Activated CD8-positive, alpha-beta memory T cell treated with anti-CD3 and anti-CD28 coated beads, Interleukin-2, amount 10 ng/mL, durations not matched to agents 7 days and 5 days (primary cell): Measurements from ENCODE around the gene CIAO2B. TPM values are rescaled to one million over a fixed set of nuclear protein-coding genes. Genes with fewer than 3 reads are reported as not detected.

Experiments used
- ATAC-seq: fragments of 150-1000 bp; cut with Tn5 transposase; one replicate; pipeline ENCODE4 v1.10.0; 2021; ENCODE audit warnings: moderate library complexity
- CTCF ChIA-PET: fragments of 350-600 bp; sonication (Branson Sonifier 250); formaldehyde crosslinking; loops from one replicate; lab custom pipeline; 2021; ENCODE audit warnings: antibody characterized with exemption; lab: Charles Lee
- DNase-seq: peaks from one replicate; pipeline ENCODE4 v3.0.0-alpha.2; 2020
- H3K27ac Mint-ChIP-seq: one replicate; pipeline ENCODE4 v1.8.0; 2021; ENCODE audit warnings: mild to moderate bottlenecking, mixed read lengths
- H3K27me3 Mint-ChIP-seq: one replicate; pipeline ENCODE4 v1.8.0; 2021; ENCODE audit warnings: mixed read lengths
- H3K36me3 Mint-ChIP-seq: one replicate; pipeline ENCODE4 v1.8.0; 2021; ENCODE audit warnings: mild to moderate bottlenecking, mixed read lengths
- H3K4me1 Mint-ChIP-seq: one replicate; pipeline ENCODE4 v1.8.0; 2021; ENCODE audit warnings: mixed read lengths
- H3K4me3 Mint-ChIP-seq: one replicate; pipeline ENCODE4 v1.8.0; 2021; ENCODE audit warnings: mild to moderate bottlenecking, moderate library complexity, mixed read lengths
- H3K9me3 Mint-ChIP-seq: one replicate; pipeline ENCODE4 v1.8.0; 2022; ENCODE audit warnings: low read depth, mixed read lengths
- total RNA-seq, 2 experiments: library from RNA; stranded (reverse); gene quantifications; one replicate each; pipeline ENCODE4 v1.2.3, GENCODE V29; 2021

Gene CIAO2B
- total RNA-seq, 2 experiments from 2014 or later = 124 to 131 TPM

- H3K36me3 Mint-ChIP-seq = no peaks in the 10 kb centered on the region
- H3K4me1 Mint-ChIP-seq = peaks cover 10% of the 10 kb centered on the region
- DNase-seq (no peak), ATAC-seq (no peak)
- no peak overlapping the region for H3K27ac Mint-ChIP-seq
- CTCF ChIA-PET = interaction anchor here (1.0 to 12.2 kb wide), 4 partner anchors 28 to 91 kb away, joined by 3 to 140 read pairs (median 6); partner anchors contain the start of gene NAE1
- H3K27me3 Mint-ChIP-seq = peaks cover 46% of the 10 kb centered on the region
- H3K4me3 Mint-ChIP-seq = no peak overlapping the region
- no peaks in the 10 kb centered on the region for H3K9me3 Mint-ChIP-seq
Observed at GRCh38 chr16:66920924-66921680, 13.1 kb downstream of the CIAO2B start.

- Mint-ChIP-seq H3K4me1 (peaks cover 3% of the 10 kb centered on the region), H3K27me3 (peaks cover 40% of the 10 kb centered on the region), H3K36me3 (no peaks in the 10 kb centered on the region), H3K9me3 (no peaks in the 10 kb centered on the region), H3K4me3 (no peak overlapping the region), H3K27ac (no peak overlapping the region)
- no peak for DNase-seq
- CTCF ChIA-PET = interaction anchor here (2.8 to 12.2 kb wide), 3 partner anchors 8 to 52 kb away, joined by 10 to 140 read pairs (median 15); no protein-coding TSS in a partner anchor
- ATAC-seq = no peak
Observed at GRCh38 chr16:66920299-66920590, 14.0 kb downstream of the CIAO2B start.

- H3K9me3 Mint-ChIP-seq = no peaks in the 10 kb centered on the region
- CTCF ChIA-PET = interaction anchor here (2.8 to 12.2 kb wide), 3 partner anchors 9 to 51 kb away, joined by 10 to 140 read pairs (median 15); no protein-coding TSS in a partner anchor
- peaks cover 2% of the 10 kb centered on the region for H3K4me1 Mint-ChIP-seq
- H3K27ac Mint-ChIP-seq = no peak overlapping the region
- no peak overlapping the region for H3K4me3 Mint-ChIP-seq
- ATAC-seq = no peak
- DNase-seq = no peak
- peaks cover 37% of the 10 kb centered on the region for H3K27me3 Mint-ChIP-seq
- no peaks in the 10 kb centered on the region for H3K36me3 Mint-ChIP-seq
Observed at GRCh38 chr16:66919569-66920298, 14.5 kb downstream of the CIAO2B start.

GRCh38 chr16:66918803-66919568 is 15.2 kb downstream of the CIAO2B start, which contains the start of gene CDH16:
Gene CDH16 (minus strand): TSS chr16:66918885. CDS start chr16:66918065, 820 bp downstream.
- H3K4me1 Mint-ChIP-seq = no peaks in the 10 kb centered on the region
- H3K4me3 Mint-ChIP-seq = no peak within 1 kb of the TSS
- DNase-seq (no peak), ATAC-seq (no peak)
- H3K27ac Mint-ChIP-seq = no peak within 1 kb of the TSS
- no peaks in the 10 kb centered on the region for H3K36me3 Mint-ChIP-seq
- peaks cover 31% of the 10 kb centered on the region for H3K27me3 Mint-ChIP-seq
- H3K9me3 Mint-ChIP-seq = no peaks in the 10 kb centered on the region
- CTCF ChIA-PET = interaction anchor here (2.0 to 12.2 kb wide), 4 partner anchors 9 to 51 kb away, joined by 5 to 140 read pairs (median 12); no protein-coding TSS in a partner anchor

GRCh38 chr16:66918355-66918754 is 15.8 kb downstream of the CIAO2B start:
- CTCF ChIA-PET = interaction anchor here (0.8 to 12.2 kb wide), 5 partner anchors 9 to 88 kb away, joined by 4 to 140 read pairs (median 10); partner anchors contain the start of gene NAE1
- Mint-ChIP-seq H3K9me3 (no peaks in the 10 kb centered on the region), H3K27ac (no peak overlapping the region), H3K36me3 (no peaks in the 10 kb centered on the region), H3K27me3 (peaks cover 25% of the 10 kb centered on the region), H3K4me3 (no peak overlapping the region), H3K4me1 (no peaks in the 10 kb centered on the region)
- ATAC-seq (no peak), DNase-seq (no peak)

- Mint-ChIP-seq H3K27ac (no peak overlapping the region), H3K4me1 (no peaks in the 10 kb centered on the region), H3K4me3 (no peak overlapping the region), H3K36me3 (no peaks in the 10 kb centered on the region), H3K27me3 (peaks cover 20% of the 10 kb centered on the region), H3K9me3 (no peaks in the 10 kb centered on the region)
- no peak for ATAC-seq
- CTCF ChIA-PET = interaction anchor here (0.8 to 12.2 kb wide), 4 partner anchors 8 to 87 kb away, joined by 4 to 140 read pairs (median 10); partner anchors contain the start of gene NAE1
- DNase-seq = no peak
Observed at GRCh38 chr16:66917741-66918140, 16.5 kb downstream of the CIAO2B start.

GRCh38 chr16:66916518-66916917 is 17.7 kb downstream of the CIAO2B start:
- ATAC-seq = no peak
- no peak for DNase-seq
- Mint-ChIP-seq H3K27ac (no peak overlapping the region), H3K36me3 (no peaks in the 10 kb centered on the region), H3K4me3 (no peak overlapping the region), H3K9me3 (no peaks in the 10 kb centered on the region), H3K27me3 (peaks cover 19% of the 10 kb centered on the region), H3K4me1 (no peaks in the 10 kb centered on the region)
- CTCF ChIA-PET = no interaction called here

GRCh38 chr16:66915041-66915440 is 19.2 kb downstream of the CIAO2B start:
- CTCF ChIA-PET = interaction anchor here (0.7 kb wide), 1 partner anchor 13 kb away, joined by 3 read pairs; no protein-coding TSS in a partner anchor
- Mint-ChIP-seq H3K27me3 (peaks cover 7% of the 10 kb centered on the region), H3K4me1 (no peaks in the 10 kb centered on the region), H3K4me3 (no peak overlapping the region), H3K9me3 (no peaks in the 10 kb centered on the region), H3K27ac (no peak overlapping the region), H3K36me3 (no peaks in the 10 kb centered on the region)
- no peak for DNase-seq
- ATAC-seq = no peak

- H3K27ac Mint-ChIP-seq = no peak overlapping the region
- H3K9me3 Mint-ChIP-seq = no peaks in the 10 kb centered on the region
- no peaks in the 10 kb centered on the region for H3K4me1 Mint-ChIP-seq
- no peak for ATAC-seq
- DNase-seq = no peak
- peaks cover 5% of the 10 kb centered on the region for H3K27me3 Mint-ChIP-seq
- CTCF ChIA-PET = interaction anchor here (0.7 kb wide), 1 partner anchor 14 kb away, joined by 3 read pairs; no protein-coding TSS in a partner anchor
- H3K4me3 Mint-ChIP-seq = no peak overlapping the region
- H3K36me3 Mint-ChIP-seq = no peaks in the 10 kb centered on the region
Observed at GRCh38 chr16:66914541-66914940, 19.7 kb downstream of the CIAO2B start.

GRCh38 chr16:66913711-66914110 is 20.5 kb downstream of the CIAO2B start:
- no peaks in the 10 kb centered on the region for H3K9me3 Mint-ChIP-seq
- H3K36me3 Mint-ChIP-seq = no peaks in the 10 kb centered on the region
- H3K4me1 Mint-ChIP-seq = no peaks in the 10 kb centered on the region
- DNase-seq (no peak), ATAC-seq (no peak)
- peaks cover 5% of the 10 kb centered on the region for H3K27me3 Mint-ChIP-seq
- CTCF ChIA-PET = no interaction called here
- no peak overlapping the region for H3K27ac Mint-ChIP-seq
- H3K4me3 Mint-ChIP-seq = no peak overlapping the region

GRCh38 chr16:66913081-66913480 is 21.1 kb downstream of the CIAO2B start:
- no peak overlapping the region for H3K27ac Mint-ChIP-seq
- ATAC-seq (no peak), DNase-seq (no peak)
- H3K4me1 Mint-ChIP-seq = no peaks in the 10 kb centered on the region
- H3K27me3 Mint-ChIP-seq = peaks cover 5% of the 10 kb centered on the region
- H3K36me3 Mint-ChIP-seq = no peaks in the 10 kb centered on the region
- no peaks in the 10 kb centered on the region for H3K9me3 Mint-ChIP-seq
- no peak overlapping the region for H3K4me3 Mint-ChIP-seq
- CTCF ChIA-PET = interaction anchor here (0.6 kb wide), 1 partner anchor 17 kb away, joined by 3 read pairs; no protein-coding TSS in a partner anchor

- H3K27ac Mint-ChIP-seq = no peak overlapping the region
- no peaks in the 10 kb centered on the region for H3K36me3 Mint-ChIP-seq
- no peak overlapping the region for H3K4me3 Mint-ChIP-seq
- no peak for DNase-seq
- no peak for ATAC-seq
- H3K27me3 Mint-ChIP-seq = peaks cover 5% of the 10 kb centered on the region
- H3K9me3 Mint-ChIP-seq = no peaks in the 10 kb centered on the region
- H3K4me1 Mint-ChIP-seq = no peaks in the 10 kb centered on the region
- CTCF ChIA-PET = interaction anchor here (1.0 kb wide), 1 partner anchor 172 kb away, joined by 3 read pairs; no protein-coding TSS in a partner anchor
Observed at GRCh38 chr16:66911801-66912200, 22.4 kb downstream of the CIAO2B start.
